NCI-H774 (cell line): ENCODE data around the gene TFG.

Experiments
- DNase-seq: peaks from one replicate; lab custom pipeline; 2025; lab: John Stamatoyannopoulos, UW

TFG gene

GRCh38 chr3:100756441-100756840, 47.1 kb downstream of the TFG start:
- DNase-seq = no peak

DNA sequence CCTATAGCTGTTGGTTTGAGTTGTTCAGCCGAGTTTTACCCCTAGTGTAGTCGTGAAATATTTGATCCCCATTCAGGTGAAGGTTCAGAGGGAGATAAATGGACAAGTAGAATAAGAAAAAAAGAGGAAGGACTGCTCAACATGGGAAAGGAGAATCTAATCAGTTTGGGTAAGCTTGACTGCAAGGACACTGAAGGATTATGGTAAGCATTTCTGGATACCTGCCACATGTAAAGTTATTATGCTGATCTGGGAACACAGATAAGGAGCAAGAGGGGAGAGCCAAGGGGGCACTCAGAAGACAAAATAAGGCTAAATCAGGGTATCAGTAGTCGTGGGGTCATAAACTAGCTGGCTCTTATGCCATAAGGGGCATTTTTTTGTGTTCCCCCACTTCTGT, 49.9 kb downstream of the TFG start:
- no peak for DNase-seq

DNA sequence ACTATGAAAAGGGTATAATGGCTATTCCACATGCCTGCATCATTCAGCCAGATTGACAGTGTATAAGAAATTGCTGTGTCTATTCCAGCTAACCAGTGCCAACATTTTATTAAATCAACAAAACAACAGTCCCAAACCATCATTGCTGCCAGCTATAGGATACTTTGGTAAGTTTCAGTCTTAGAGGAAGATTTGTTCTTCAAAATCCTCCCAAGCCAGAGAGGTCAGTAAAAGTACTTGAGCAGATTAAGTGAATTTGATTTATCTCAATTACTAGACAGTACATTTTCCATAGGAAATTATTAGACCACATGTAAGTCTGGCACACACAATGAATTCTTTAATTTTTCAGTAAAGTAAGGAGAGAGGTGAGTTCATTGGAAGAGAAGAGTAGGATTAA, 50.7 kb downstream of the TFG start:
- DNase-seq = no peak

- no peak for DNase-seq
Observed at GRCh38 chr3:100760377-100760776, 51.1 kb downstream of the TFG start.

- peak; percentile 49 for DNase-seq
Observed at GRCh38 chr3:100761211-100761942, 52.1 kb downstream of the TFG start.

- DNase-seq = no peak
Observed at GRCh38 chr3:100761951-100762350, 52.7 kb downstream of the TFG start.

GRCh38 chr3:100765437-100765975, 56.2 kb downstream of the TFG start:
- DNase-seq = no peak

GRCh38 chr3:100766069-100766468, 56.8 kb downstream of the TFG start:
- no peak for DNase-seq

GRCh38 chr3:100769693-100770092, 60.4 kb downstream of the TFG start:
- DNase-seq = no peak

DNA sequence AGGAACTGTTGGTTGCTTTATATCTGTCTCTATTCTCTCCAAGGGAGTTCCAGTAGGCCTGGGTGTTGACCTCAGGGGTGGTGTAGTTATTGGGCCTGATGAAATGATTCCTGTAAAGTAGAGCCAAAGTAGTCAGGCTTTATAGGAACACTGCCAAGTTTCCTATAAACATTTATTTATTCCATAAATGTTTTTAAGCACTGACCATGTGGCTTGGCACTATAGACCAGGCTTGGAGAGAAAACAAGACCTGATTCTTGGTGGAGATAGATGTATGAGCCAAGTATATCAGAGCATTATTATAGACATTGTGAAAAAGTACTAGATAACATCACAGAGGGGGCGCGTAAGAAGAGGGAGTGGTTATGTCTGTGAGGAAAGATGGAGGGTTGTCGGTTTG, 65.9 kb downstream of the TFG start:
- DNase-seq = no peak

GRCh38 chr3:100775669-100776068, 66.4 kb downstream of the TFG start:
- DNase-seq = no peak

DNA sequence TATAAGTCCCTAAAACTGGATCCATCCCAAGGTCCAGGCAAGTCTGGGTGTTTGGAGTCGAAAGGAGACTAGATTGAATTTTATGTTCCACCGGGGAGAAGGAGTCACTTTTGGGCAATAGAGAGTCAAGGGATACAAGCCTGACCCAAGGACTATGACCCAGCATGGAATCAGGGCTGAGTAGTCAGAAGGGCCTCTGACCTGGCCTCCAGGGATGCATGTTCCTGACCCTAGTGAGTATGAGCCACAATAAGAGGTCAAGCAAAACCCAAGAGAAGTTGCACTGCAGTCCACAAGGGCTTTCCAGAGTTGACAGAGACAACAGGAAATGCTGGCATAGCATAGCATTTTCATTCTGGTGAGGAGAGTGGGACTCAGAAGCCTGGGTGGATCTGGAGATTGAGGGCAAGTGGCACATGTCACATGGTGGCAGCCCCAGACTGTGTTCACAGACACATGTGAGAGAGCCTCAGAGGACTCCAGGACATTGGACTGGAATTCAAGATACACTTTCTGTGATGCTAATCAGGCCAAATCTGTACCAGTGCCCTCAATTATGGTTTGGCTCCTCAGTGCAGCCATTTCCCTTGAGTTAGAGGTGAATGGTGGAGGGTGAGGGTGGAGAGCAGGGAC, 66.9 kb downstream of the TFG start:
- no peak for DNase-seq

GRCh38 chr3:100776746-100777145, 67.5 kb downstream of the TFG start:
- no peak for DNase-seq

- no peak for DNase-seq
Observed at GRCh38 chr3:100777271-100777670, 68.0 kb downstream of the TFG start.

DNA sequence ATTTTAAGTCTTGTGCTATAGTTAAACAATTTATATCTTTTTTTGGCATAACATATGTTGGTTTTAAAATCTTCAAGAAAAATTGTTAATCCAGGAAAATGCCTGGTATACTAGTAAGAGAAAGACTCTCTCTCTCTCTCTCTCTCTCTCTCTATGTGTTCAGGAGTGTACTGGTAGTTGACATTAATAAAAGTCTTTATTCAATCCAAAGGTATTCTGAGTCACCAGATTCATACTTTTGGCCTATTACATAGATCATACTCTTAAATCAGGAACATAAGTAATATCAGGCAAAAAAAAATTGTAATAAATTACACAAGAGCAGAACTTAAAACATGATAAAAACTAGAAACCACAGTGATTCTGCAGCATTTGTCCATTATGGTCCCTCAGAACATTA, 70.2 kb downstream of the TFG start:
- no peak for DNase-seq

DNA sequence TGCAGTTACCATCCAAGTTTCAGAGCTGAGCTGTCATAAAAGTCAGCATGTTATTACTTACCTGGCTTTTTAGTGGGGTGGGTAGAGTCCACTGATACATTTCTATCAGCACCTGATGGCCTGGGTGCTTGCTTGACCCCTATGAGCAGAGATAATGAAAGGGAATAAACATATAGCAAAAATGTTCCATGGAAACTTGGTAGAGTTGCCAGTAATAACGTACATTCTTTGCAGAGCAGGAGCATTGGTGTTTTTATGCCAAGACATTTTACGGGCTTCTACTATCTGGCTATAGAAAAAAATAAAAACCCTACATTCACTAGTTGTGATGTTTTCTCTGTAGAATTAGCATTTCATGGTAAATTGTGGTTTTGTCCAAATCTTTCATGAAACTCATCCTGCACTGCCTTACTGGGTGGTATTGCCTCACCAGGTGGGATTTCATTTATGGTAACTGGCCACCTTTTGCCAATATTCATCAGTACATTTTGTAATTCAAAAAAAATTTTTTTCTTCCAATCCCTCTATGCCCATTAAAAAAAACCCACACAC, 70.9 kb downstream of the TFG start:
- no peak for DNase-seq

- no peak for DNase-seq
Observed at GRCh38 chr3:100781301-100781700, 72.0 kb downstream of the TFG start.

DNA sequence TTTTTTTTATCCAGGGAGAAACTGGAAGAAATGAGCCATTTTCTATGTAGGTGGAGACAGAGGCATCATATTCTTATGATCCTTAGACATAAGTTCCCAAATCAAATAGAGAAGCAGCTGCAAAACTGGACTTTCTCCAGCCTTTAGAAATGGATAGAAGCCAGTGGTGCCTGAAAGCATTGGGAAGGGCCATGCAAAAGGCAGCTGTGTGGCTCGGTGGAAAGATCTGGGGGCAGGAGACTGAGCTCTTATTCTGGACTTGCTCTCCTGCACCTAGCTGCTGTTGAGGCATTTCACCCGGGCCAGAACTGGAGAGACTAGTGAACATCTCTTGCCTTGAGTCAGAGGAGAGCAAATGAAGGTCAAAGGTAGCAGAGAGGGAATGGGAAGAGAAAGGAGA, 73.1 kb downstream of the TFG start:
- no peak for DNase-seq

DNA sequence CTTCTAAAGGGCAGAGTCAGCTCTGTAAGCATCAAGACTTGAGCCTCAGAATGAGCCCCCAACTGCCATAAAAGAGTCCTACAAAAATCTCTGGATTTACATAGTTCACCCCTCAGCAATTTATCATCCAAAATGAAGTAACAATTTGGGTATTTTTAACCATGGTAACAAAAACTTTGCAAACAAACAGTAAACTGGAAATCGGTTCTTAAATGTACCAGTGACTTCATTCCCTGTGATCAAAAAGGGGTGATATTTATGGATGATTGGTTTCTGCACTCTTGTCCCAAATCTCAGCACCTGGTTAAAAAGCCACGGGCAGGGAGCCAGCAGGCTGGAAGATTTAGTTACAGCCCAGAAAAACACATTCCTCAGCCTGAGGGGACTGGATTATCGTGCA, 73.6 kb downstream of the TFG start:
- no peak for DNase-seq

DNA sequence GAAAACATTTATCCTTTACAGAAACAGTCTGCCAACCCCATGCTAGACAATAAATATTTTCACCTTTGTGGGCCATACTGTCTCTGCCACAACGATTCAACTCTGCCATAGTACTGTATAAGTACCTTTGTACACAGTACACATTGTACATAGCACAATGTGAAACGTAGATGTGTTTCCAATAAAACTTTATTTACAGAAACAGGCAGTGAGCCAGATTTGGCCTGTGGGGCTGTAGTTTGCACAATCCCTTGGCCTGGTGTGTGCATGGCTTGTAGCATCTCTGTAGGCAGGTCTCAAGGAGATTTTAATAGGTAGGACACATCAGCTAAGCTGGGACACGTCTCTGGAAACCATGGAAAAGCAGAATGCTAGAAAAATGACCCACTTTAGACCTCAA, 74.3 kb downstream of the TFG start:
- DNase-seq = no peak

DNA sequence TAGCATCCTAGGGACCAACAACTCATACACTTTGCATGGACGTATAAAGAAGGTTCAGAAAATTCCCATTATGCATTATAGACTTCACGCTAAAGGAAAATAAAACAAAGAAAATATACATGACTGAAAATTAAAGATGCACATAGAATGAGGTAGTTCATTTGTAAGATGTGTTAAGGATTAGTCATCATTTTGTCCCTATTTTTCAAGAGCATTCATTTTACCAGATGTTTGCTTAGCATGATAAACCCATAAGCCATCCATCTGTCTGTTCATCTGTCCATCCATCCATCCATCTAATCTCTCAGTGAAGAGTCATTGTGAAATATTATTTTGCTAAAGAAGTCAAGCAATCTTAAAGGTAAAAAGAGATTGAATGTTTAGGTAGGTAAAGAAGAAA, 80.3 kb downstream of the TFG start:
- no peak for DNase-seq

GRCh38 chr3:100796556-100796955, 87.3 kb downstream of the TFG start:
- no peak for DNase-seq

- no peak for DNase-seq
Observed at GRCh38 chr3:100798012-100798411, 88.7 kb downstream of the TFG start.
